Transverse colon (tissue), 4 donors: ENCODE results near the gene ARHGAP21. TPM values are rescaled to one million over a fixed set of nuclear protein-coding genes. Genes with fewer than 3 reads are reported as not detected.

ENCODE experiments used
- DNase-seq: peaks from one replicate; pipeline ENCODE4 v3.0.0-alpha.2; 2019
- H3K27ac ChIP-seq, 4 donors: fragments of 200-600 bp; sonication (generic); 2 replicates each; pipeline ENCODE4 v1.5.1; 2016 to 2018; ENCODE audit warnings: inconsistent platforms in 4 of 4
- H3K27me3 ChIP-seq: fragments of 200-600 bp; sonication (generic); 2 replicates; pipeline ENCODE4 v1.5.1; 2017; ENCODE audit warnings: inconsistent platforms
- H3K36me3 ChIP-seq, 4 donors: fragments of 200-600 bp; sonication (generic); 2 replicates each; pipeline ENCODE4 v1.5.1; 2017 to 2019; ENCODE audit warnings: inconsistent platforms in 4 of 4
- H3K4me1 ChIP-seq, 4 donors: fragments of 200-600 bp; sonication (generic); 2 replicates each; pipeline ENCODE4 v1.5.1; 2017 to 2020; ENCODE audit warnings: inconsistent platforms in 4 of 4
- H3K4me3 ChIP-seq, 4 donors: fragments of 200-600 bp; sonication (generic); 1 replicate in 1 of 4; 2 replicates in 3 of 4; pipeline versions ENCODE4 v1.5.1 to v1.6.1; 2017 to 2019; ENCODE audit warnings: inconsistent platforms in 4 of 4
- H3K9me3 ChIP-seq, 2 donors: fragments of 200-600 bp; sonication (generic); 2 replicates each; pipeline ENCODE4 v1.5.1; 2017 to 2019; ENCODE audit warnings: inconsistent platforms in 2 of 2
- CTCF ChIP-seq, 5 experiments: fragments of 200-600 bp in 3 of 5; fragments of 450-650 bp in 2 of 5; sonication (generic) in 3 of 5; IDR thresholded peaks; 1 replicate in 2 of 5; 2 replicates in 3 of 5; pipeline ENCODE4 v1.5.1; 2016 to 2017; ENCODE audit warnings: antibody characterized with exemption in 5 of 5, inconsistent platforms in 3 of 5, mild to moderate bottlenecking in 2 of 5, moderate library complexity in 1 of 5
- EP300 ChIP-seq: sonication (generic); formaldehyde crosslinking; IDR thresholded peaks from one replicate; pipeline ENCODE4 v1.6.1; 2017; ENCODE audit warnings: antibody characterized with exemption, low read depth
- POLR2A ChIP-seq: fragments of 450-650 bp; IDR thresholded peaks from one replicate; pipeline ENCODE4 v1.6.1; 2016; ENCODE audit warnings: antibody characterized with exemption, mild to moderate bottlenecking, moderate library complexity
- POLR2AphosphoS5 ChIP-seq, 3 donors: sonication (generic); formaldehyde crosslinking; IDR thresholded peaks; one replicate each; pipeline ENCODE4 v1.6.1; 2016; ENCODE audit warnings: antibody characterized with exemption in 3 of 3
- WGBS, 2 donors: methylation state at CpG; one replicate each; pipeline ENCODE4 v1.1.5; 2018; ENCODE audit warnings: low coverage in 1 of 2; 5-methylcytosine and 5-hydroxymethylcytosine counted together
- in situ Hi-C, 4 donors: fragments of 200-750 bp; cut with MboI; loops; one replicate each; pipeline versions ENCODE4 v1.15.0 to v1.15.1; 2017; ENCODE audit warnings: low sequenced_read_pairs in 3 of 4, low pct_ligation_motif_present in 1 of 4, low pct_unique_long_range_greater_than_20kb in 1 of 4
- intact Hi-C: fragments of 100-400 bp; cut with DNase I; formaldehyde crosslinking; loops from one replicate; pipeline ENCODE4 v1.15.1; 2023; ENCODE audit warnings: low total_unique reads
- total RNA-seq, 4 donors: library from RNA; depleted of rRNA; stranded (reverse); fragments of >200 nt; gene quantifications; one replicate each; pipeline ENCODE4 v1.1.0, GENCODE V29; 2016

ARHGAP21 gene
- total RNA-seq, 4 donors from 2014 or later: 62.8 to 94.1 (median 89.3) TPM

DNA sequence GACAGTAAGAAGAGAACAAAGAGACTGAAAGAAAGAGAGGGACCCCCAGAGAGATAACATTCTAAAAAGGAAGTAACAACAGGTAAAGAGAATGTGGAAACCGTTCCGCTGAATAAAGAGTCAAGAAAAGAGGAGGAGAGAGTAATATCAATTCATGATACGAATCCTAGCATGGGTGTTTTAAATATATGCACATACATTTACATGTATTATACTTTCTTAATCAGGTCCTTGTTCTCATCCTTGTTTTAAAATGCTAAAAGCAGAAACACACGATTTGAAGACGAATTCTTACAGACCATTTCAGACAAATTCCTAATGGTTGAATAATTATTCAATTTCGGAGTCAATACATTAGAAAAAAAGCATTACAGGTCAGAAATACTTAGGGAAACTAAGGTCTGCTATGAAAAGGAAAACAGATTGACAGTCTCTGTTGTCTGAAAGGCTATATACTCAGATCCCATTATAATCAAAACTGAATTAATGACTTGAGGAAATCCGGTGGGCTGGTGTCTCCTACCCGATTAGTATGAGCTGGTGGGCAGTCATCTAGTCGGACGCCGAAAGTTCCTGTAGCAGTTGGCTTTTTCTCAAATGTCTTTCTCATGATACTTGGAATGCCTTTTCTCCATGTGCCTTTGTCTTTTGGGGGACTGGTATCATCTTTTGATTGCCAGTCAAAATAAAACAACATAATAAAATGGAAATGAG is 127.3 kb downstream of the ARHGAP21 start:
- H3K27me3 ChIP-seq: no peaks in the 10 kb centered on the region
- WGBS, 2 donors: 92 to 96% methylated on average over 7 to 11 of the region's 11 CpGs
- intact Hi-C loops (no loop called here), in situ Hi-C loops (no loop called here)
- no peak overlapping the region for H3K4me3 ChIP-seq
- no peak for TF ChIP-seq CTCF (IDR thresholded peaks at IDR 0.05)
- no peak for TF ChIP-seq EP300
- no peak for TF ChIP-seq POLR2AphosphoS5 (IDR thresholded peaks at IDR 0.05)
- TF ChIP-seq POLR2A: no peak
- H3K4me1 ChIP-seq: no peaks in the 10 kb centered on the region
- no peak for DNase-seq
- H3K36me3 ChIP-seq: peaks cover 0 to 79% (median 35%) of the 10 kb centered on the region in 4 donors
- no peaks in the 10 kb centered on the region for H3K9me3 ChIP-seq
- H3K27ac ChIP-seq: no peak overlapping the region

- Histone ChIP-seq H3K9me3 (no peaks in the 10 kb centered on the region), H3K27ac (no peak overlapping the region), H3K27me3 (no peaks in the 10 kb centered on the region), H3K4me3 (no peak overlapping the region), H3K4me1 (no peaks in the 10 kb centered on the region), H3K36me3 (peaks cover 0 to 92% (median 36%) of the 10 kb centered on the region in 4 donors)
- DNase-seq: no peak
- no peak for TF ChIP-seq POLR2AphosphoS5 (IDR thresholded peaks at IDR 0.05)
- TF ChIP-seq CTCF (IDR thresholded peaks at IDR 0.05): no peak
- TF ChIP-seq EP300: no peak
- no peak for TF ChIP-seq POLR2A
- intact Hi-C loops: no loop called here
- in situ Hi-C loops: no loop called here
Measured at GRCh38 chr10:24590697-24591457, 132.8 kb downstream of the ARHGAP21 start.

DNA sequence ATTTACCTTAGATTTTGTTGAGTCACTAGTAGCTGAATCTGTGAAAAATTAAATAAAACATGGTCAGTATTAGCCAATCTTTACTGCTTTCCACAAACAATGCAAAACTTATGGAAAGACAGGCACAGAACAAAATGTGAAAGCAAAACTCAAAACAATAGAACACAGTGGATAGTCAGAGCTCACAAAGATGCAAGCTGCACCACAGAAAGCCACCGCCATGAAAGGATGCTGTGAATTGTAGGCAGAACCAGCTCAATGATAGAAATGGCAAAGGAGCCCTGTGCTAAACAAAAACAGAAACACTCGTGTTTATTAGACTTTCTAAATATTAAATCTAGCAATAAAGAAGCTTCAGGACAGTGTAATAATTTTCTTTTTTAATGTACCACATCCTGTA is 134.4 kb downstream of the ARHGAP21 start:
- no peaks in the 10 kb centered on the region for H3K4me1 ChIP-seq
- H3K27me3 ChIP-seq: no peaks in the 10 kb centered on the region
- no peaks in the 10 kb centered on the region for H3K9me3 ChIP-seq
- in situ Hi-C loops (no loop called here), intact Hi-C loops (no loop called here)
- no peak overlapping the region for H3K27ac ChIP-seq
- WGBS, 2 donors: 86 to 100% methylated on average over 2 of the region's 2 CpGs
- peaks cover 0 to 82% (median 31%) of the 10 kb centered on the region in 4 donors for H3K36me3 ChIP-seq
- TF ChIP-seq POLR2A (no peak), EP300 (no peak), CTCF (IDR thresholded peaks at IDR 0.05) (no peak), POLR2AphosphoS5 (IDR thresholded peaks at IDR 0.05) (no peak)
- no peak overlapping the region for H3K4me3 ChIP-seq
- DNase-seq: no peak

- Histone ChIP-seq H3K27me3 (no peaks in the 10 kb centered on the region), H3K4me3 (no peak overlapping the region), H3K27ac (no peak overlapping the region), H3K4me1 (no peaks in the 10 kb centered on the region), H3K9me3 (no peaks in the 10 kb centered on the region), H3K36me3 (no peaks in the 10 kb centered on the region)
- intact Hi-C loops: no loop called here
- WGBS, 2 donors: 65 to 69% methylated on average over 4 of the region's 4 CpGs
- TF ChIP-seq CTCF (IDR thresholded peaks at IDR 0.05): no peak
- in situ Hi-C loops: no loop called here
- DNase-seq: no peak
Measured at GRCh38 chr10:24579906-24580305, 143.8 kb downstream of the ARHGAP21 start.
